HL-60/S4 treated with retinoic acid at 250 ng/mL for 4 days and 3 days (cell line): ENCODE results near the gene LIPF.
"Not testable (repeated sequence)": the region's sequence is repeated elsewhere in the genome, so short reads cannot be mapped to it uniquely, and the experiment has no call there.

Experiments used
- in situ Hi-C: fragments of 300-500 bp; cut with MboI; formaldehyde crosslinking; loops from 2 replicates; pipeline ENCODE4 v1.7.0; 2022; ENCODE audit warnings: low sequenced_read_pairs

The LIPF gene, protein sequence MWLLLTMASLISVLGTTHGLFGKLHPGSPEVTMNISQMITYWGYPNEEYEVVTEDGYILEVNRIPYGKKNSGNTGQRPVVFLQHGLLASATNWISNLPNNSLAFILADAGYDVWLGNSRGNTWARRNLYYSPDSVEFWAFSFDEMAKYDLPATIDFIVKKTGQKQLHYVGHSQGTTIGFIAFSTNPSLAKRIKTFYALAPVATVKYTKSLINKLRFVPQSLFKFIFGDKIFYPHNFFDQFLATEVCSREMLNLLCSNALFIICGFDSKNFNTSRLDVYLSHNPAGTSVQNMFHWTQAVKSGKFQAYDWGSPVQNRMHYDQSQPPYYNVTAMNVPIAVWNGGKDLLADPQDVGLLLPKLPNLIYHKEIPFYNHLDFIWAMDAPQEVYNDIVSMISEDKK

DNA sequence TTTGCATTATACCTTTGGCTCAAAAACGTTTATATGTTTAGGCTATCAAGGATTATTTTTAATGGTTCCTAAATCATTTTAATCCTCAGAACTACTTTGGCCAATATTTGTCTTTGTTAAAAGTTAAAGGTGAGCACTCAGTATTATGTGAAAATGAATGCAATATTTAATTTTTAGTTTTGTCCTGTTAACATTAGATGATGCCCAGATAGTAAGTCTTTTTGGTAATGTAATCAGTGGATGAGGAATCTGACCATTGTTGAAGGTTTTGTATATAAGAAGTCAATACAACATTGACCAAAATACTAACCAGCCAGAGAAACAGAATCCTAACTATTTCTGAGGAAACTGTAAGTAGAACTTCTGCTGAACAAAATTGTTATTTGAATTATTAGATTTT is at the start of gene LIPF:
Gene LIPF, plus strand, starts transcription at position 301 of the 400 bp plus-strand sequence. CDS start 2,856 bp downstream, outside the sequence.
- in situ Hi-C loops = no loop called here

DNA sequence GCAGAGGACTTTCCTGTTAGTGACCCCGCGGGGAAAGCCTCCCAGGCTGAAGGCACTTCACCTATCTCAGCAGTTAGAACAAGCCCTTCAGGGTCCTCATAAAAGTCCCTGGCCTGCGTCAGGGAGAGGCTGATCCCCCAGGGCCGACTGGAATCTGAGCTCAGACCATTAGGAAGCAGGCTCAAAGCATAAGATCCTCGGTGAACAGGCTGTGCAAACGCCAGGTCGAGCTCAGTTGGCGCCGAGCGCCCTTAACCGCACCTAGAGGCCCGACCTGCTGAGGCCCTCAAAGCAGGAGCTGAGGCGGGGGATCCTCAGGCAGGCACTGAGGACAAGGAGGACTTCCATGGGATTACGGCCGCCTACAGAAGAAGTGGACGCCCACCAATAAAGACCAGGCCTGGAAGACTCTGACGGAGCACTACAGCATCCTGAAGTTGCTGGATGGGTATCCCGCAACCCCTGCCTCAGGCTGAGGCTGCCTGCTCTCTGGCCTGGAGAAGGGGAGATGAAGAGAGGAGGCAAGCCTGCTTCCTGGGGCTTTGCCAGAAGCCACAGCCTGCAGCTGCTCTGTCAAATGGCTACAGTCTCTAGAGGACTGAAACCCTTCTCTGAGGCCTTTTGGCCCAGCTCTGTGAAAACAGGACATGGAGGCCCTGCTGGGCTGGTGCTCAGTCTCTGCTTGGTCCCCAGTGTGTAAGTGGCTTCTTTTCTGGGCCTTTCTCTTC is 47.8 kb upstream of the LIPF start:
- in situ Hi-C loops = no loop called here

DNA sequence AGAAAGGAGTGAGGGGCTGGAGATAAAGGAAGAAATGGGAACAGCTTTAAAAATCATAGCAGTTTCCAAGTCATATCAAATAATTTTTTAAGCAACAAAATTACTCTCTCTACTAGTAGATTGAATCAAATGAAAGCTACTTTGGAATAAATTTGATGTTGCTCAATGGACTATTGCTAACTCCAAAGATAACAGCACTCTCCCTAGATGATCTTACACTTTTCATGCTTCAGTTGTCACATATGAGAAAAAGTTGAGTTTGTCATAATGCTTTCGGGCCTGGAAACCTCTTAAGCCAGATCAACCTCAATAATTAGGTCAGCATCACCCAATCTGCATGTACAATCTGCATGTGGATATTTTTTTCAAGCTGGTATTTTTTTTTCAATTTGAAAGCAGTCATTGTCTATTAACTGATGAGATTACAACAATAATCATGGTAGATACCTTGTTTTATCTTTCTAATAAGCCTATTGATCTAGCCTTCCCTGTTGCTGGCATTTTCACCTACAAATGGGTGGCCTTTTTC is 46.4 kb upstream of the LIPF start:
- in situ Hi-C loops = no loop called here

DNA sequence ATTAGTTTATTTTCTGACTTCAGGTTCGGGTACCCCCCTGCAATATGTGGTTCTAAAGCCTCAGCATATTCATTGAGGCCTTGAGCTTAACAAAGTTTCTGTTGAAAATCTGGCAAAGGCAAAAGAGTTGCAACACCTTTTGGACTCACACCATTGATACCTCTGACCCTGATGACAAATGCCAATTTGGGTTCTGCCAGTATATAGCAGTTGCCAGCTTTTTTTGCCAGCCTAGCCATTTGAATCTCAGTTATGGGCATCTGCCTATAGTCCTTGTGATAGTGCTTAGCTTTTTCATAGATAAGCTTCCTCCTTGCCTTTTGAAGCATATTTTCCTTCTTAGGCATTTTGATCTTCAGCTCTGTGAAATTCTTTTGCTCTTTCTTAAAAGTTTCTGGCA is 45.7 kb upstream of the LIPF start:
- in situ Hi-C loops = no loop called here

DNA sequence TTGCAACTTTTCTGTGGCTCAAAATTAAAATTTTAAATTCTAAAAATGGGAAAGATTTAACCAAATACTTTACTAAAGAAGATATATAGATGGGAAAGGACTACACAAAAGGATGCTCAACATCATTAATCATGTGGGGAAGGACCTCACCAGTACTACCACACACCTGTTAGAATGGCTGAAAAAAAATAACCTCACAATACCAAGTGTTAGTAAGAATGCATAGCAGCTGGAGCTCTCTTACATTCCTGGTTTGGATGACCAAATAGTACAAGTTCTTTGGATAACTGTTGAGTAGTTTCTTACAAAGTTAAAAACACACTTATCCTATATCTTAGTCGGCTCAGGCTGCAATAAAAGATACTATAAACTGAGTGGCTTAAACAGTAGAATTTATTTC is 43.8 kb upstream of the LIPF start:
- in situ Hi-C loops = no loop called here

DNA sequence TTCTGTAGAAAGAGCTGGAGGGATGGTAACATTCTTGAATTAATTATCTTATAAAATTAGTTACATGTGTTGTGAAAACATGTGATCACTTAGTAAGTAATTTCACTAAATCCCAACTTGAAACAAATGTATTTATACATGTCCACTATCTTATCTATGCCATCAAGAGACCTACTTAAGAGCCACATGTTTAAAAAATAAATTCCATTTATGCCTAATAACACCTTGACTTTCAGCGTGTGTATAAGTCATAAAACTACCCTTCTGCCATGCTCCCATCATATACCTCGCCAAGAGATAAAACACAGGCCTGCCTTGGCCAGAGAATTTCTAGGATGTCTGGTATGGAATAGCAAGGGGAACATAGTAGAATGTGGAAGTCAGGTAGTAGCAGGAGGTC is 40.4 kb upstream of the LIPF start:
- in situ Hi-C loops = no loop called here

DNA sequence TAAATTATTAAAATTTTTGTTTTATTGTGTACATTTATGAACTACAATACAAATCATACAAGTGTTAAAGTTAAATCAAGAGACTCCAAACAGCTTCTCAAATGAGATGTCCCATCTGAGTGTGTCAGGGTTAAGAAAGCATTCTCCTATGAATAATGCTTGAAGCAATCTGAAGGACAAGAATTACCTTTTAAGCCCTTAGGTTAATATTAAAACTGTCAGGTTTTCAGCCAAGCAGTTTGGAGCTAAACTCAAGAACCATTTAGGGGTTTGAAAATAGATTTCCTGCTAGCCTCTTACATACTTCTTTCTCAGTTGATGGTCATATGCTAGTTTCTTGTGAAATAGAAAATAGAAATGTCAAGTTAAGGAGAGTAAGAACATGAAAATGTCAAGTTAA is 39.4 kb upstream of the LIPF start:
- in situ Hi-C loops = no loop called here

DNA sequence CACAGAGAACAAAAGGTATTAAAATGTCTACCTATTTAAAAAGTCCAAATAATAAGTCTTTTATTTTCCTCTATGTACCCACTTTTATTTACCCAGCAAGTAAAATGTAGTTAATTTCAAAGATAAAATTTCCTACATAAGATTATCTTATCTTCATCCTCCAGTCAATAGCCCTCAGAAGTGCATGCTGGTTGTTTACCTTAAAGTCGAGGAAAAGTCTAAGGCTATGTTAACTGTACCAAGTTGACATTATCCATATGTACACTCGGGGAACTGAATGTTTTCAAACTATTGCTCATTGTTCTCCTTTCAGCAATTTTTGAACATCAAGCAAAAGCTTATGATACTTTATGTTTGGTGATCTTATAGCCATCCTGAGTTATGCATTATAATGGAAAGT is 24.1 kb upstream of the LIPF start:
- in situ Hi-C loops = no loop called here

DNA sequence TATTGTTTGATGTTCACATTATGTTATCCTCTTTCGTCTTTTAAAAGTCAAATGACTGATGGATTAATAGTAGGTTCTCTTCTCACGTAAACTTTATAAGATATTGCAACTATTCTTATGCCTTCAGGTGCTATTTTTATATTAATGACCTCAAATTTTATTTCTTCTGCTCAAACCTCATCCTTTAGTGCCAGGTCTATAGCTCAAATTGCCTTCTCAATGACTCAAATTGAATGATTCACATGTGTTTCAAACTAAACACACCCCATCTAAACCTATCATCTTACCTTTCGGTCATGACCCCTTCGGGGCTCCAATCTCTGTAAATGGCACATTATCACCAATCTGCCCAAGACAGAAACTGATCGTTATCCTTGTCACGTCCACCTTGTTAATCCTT is 22.0 kb upstream of the LIPF start:
- in situ Hi-C loops = no loop called here

DNA sequence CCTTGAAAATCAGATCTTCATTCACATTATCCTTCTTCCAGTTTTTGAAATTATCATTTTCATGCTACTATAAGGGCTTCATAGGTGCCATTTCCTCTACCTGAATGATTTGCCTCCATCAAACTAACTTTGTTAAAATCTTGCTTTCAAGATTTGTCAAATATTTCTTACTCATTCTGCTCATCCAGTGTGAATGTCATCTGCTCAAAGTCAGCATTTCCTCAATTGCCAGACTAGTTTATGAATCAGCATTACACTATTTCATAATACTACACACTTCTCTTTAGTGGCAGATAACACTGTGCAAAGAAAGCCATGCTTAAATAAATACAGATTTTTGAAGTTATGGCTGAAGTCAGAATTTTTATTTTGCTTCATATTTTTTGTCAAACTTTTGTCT is 21.3 kb upstream of the LIPF start:
- in situ Hi-C loops = no loop called here

DNA sequence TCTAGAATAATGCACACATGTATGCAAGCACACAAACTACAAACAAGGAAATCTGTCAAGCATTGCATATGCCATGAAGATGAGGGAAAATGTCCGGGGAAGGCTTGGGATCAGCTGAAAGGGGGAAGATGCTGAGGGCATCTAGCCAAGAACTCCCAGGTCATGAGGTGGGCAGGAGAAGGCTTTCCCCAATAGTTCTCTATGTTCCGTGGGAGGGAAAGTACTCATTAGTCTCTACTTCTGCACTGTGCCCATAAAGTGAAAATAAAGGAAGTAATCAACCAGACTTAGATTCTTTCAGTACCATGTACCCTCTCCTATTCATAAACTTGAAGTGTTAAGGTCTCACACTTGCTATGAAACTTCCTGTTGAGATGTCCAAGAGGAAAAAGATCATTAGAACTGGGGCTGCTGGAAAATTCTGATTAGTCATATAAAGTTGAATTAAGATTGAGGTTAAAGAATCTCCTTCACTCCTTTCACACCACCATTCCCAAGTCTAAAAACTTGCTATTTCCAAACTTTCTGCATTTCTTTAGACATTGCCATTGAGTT is 17.1 kb upstream of the LIPF start:
- in situ Hi-C loops = no loop called here

DNA sequence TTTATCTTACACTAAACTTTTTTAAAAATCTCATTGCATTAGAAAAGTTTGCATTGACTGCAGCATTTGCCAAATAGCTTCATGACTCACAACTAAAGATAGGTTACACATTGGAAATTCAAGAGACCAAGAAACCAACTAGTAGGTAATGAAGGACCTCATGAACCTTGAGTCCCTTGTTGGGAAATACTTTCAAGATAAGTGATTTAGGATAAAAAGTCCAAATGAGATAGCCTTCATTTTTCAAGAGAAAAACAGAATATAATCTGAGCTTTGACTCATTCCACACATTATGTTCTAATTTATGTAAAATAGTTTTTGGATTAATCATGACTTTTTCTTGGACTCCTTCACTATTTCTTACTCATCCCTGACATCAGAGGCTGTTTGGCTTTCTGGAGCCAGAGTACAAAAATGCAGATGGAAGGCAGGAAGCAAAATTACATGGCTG is 13.1 kb upstream of the LIPF start:
- in situ Hi-C loops = no loop called here

DNA sequence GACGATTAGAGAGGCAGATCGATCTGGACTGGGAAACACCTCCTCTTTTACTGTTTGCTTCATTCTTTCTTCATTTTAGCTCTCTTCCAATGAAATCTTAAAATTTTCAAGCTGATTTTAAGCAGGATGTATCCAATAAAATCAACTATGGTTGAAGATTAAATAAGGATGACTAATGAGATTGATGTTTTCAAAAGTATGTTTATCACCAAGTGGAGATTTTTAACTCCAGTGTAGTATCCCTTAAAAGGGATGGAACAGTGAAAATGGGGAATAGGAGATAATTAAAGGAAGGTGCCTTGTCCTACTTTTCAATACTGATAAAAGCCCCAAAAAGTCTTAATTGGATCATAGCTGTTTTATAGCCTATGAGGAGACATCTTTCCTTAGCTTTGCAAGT is 11.6 kb upstream of the LIPF start:
- in situ Hi-C loops = no loop called here

DNA sequence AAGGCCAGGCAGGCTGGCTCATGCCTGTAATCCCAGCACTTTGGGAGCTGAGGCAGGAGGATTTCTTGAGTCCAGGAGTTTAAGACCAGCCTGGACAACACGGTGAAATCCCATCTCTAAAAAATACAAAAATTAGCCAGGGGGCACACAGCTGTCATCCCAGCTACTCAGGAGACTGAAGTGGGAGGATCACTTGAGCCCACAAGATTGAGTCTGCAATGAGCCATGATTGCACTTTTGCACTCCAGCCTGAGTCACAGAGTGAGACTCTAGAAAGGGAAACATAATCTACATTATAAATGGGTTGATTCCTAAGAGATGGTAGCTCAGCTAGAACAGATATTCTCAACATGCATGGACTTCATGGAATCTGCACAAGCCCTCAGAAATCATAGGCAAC is 6.3 kb upstream of the LIPF start:
- in situ Hi-C loops = no loop called here

DNA sequence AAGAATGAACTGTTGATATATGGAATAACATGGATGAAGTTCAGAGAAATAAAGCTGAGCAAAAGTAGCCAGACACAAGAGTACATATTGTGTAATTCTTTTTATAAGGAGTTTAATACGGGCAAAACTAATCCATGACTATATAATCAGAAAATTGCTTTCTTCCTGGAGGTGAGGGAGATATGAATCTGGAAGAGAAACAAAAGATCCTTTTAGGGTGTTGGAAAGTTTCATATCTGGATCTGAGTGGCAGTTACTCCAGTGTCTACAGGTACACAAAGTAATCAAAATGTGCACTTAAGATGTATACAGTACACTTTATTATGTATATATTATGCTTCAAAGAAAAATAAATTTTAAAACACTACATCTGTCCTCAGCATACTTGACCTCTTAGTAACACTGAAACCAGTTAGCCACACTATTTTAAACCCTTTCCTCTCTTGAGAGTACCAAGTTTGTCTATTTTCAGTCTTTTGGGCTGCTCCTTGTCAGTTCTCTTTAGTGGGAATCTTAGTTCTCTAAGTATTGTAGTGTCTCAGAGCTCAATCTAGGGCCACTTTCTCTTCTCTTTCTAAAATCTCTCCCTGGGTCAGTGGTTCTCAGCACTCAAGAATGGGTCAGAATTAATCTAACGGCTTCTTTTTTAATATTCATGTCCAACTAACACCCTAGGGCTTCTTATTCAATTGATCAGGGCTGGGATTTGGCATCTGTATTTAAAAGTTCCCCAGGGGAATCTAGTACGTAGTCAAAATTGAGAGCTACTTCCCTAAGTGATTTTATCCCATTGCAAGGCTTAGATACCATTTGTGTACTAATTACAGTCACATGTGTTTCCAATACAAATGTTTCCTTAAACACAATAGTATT is 4.3 kb upstream of the LIPF start:
- in situ Hi-C loops = no loop called here

DNA sequence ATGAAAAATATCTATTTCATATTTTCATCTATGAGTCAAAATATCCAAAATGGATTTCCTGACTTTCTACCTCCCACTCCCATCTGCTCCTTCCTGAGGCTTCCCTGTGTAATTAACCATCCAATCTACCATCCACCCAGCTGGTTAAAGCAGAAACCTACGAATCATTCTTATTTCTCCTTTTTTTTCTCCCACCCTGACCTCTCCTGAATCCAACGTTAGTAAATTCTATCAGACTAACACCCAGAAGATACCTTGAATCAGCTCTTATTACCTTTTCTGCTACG is 3.7 kb upstream of the LIPF start:
- in situ Hi-C loops = no loop called here

DNA sequence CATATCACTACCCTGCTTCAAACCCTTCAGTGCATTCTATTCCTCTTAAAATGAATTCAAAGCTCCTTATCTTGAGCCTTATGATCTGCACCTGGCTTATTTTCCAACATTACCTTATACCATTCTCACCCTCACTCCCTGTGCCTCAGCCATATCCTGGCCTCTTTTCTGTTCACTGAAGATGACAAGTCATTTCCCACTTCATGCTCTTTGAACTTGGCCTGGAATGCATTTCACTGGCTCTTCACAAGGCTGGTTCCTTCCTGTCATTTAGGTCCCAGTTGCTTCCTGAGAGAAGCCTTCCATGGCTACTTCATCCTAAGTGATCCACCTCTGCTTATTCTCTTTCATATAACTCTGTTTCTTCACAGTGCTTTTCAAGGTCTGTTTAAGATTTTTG is 3.2 kb upstream of the LIPF start:
- in situ Hi-C loops = no loop called here

DNA sequence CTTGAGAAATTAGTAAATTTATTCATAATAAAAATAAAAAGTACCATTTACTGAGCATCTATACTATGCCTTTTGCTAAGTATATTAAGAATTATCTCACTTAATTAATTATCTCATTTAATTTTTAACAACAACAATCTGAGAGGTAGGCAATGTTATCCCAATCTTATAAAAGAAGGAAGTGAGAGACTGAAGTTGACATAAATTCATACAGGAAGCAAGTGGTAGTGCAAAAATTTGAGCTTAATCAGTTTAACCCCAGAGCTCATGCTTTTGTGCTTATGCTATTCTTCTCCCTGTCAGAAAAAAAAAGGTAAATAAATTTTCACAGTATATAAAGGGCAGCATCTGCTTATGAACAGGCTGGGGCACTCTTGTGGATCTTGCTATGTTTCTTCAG is 2.7 kb upstream of the LIPF start:
- in situ Hi-C loops = no loop called here

DNA sequence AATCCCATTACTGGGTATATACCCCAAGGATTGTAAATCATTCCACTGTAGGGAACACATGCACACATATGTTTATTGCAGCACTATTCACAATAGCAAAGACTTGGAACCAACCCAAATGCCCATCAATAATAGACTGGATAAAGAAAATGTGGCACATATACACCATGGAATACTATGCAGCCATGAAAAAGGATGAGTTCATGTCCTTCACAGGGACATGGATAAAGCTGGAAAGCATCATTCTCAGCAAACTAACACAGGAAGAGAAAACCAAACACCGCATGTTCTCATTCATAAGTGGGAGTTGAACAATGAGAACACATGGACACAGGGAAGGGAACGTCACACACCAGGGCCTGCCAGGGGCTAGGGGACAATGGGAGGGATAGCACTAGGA is 1.1 kb upstream of the LIPF start:
- in situ Hi-C loops = not testable (repeated sequence)

DNA sequence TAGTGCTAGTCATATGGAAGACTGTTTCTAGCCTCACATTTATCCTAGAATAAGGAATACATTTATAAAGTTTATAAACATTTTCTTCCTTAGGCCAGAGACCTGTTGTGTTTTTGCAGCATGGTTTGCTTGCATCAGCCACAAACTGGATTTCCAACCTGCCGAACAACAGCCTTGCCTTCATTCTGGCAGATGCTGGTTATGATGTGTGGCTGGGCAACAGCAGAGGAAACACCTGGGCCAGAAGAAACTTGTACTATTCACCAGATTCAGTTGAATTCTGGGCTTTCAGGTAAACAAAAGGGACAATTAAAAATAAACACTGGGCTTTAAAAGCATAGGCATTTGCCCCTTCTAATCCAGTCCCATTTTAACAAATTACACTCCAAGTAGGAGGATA is 4.2 kb downstream of the LIPF start:
- in situ Hi-C loops = no loop called here

DNA sequence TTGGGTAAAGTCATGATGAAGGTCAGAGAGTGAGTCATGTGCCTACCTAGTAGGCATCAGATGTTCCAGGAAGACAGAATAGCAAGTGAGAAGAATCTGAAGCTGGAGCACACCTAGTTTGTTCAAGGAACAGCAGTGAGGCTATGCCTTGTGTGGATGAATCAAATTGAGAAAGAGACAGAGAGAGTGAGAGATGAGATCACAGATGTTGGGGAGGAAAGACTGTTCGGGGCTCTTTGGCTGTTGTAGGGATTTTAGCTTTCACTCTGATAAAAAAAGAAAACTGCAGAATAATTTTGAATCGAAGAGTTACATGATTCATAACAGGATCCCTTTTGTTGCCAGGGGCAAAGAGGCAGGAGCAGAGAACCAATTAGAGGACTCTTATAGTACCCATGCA is 6.3 kb downstream of the LIPF start:
- in situ Hi-C loops = no loop called here
